Activated CD4-positive, alpha-beta T cell treated with anti-CD3 and anti-CD28 coated beads, Interleukin-2, amount 50 U/mL, for 48 hours (primary cell): ENCODE data around the gene TBC1D5.
A peak's percentile ranks its signal among the peaks of the same experiment; 100 is the strongest.
"Not testable (repeated sequence)": the region's sequence is repeated elsewhere in the genome, so short reads cannot be mapped to it uniquely, and the experiment has no call there.

Experiments
- DNase-seq, 2 experiments: peaks; one replicate each; pipeline ENCODE4 v3.0.0-alpha.2; 2020

Gene TBC1D5, protein sequence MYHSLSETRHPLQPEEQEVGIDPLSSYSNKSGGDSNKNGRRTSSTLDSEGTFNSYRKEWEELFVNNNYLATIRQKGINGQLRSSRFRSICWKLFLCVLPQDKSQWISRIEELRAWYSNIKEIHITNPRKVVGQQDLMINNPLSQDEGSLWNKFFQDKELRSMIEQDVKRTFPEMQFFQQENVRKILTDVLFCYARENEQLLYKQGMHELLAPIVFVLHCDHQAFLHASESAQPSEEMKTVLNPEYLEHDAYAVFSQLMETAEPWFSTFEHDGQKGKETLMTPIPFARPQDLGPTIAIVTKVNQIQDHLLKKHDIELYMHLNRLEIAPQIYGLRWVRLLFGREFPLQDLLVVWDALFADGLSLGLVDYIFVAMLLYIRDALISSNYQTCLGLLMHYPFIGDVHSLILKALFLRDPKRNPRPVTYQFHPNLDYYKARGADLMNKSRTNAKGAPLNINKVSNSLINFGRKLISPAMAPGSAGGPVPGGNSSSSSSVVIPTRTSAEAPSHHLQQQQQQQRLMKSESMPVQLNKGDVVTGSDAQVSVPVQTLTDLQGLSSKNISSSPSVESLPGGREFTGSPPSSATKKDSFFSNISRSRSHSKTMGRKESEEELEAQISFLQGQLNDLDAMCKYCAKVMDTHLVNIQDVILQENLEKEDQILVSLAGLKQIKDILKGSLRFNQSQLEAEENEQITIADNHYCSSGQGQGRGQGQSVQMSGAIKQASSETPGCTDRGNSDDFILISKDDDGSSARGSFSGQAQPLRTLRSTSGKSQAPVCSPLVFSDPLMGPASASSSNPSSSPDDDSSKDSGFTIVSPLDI

DNA sequence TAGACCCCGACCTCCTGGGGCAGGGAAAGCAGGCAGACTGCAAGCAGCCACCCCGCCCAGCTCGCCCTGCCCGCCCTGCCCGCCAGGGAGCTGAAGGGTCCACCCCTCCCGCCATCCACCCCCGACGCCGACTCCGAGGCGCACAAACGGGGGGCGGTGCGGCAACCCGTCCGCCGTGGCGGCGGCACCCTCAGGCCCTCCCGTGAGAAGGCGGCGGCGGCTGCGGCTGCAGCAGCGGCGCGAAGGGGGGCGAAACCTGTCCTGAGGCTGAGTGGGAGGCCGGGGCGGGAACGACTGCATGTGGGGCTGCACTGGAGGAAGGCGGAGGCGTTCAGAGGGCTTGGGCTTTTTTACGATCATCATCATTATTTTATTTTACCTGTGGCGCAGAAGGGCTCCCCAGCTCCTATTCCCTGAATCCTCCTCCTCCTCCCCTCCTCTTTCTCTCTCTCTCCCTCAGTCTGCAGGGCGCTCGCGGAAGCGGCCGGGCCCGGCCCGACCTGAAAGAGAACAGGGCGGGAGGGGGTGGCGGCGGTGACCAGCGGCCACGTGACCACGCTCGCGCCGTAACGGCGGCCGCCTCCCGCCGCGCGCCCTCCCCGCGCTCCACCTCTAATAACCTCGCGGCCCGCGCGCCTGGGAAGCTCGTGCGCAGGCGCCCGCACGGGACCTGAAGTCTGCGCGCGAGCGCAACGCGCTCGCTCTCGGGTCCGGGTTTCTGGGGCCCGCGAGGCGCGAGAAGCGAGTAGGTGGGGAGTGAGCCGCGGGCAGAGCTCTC, at the start of gene TBC1D5:
Gene TBC1D5, minus strand, starts transcription at position 530 of the 778 bp plus-strand sequence. CDS start 234,061 bp downstream, outside the sequence.
- DNase-seq: peak; percentile 91 to 94

DNA sequence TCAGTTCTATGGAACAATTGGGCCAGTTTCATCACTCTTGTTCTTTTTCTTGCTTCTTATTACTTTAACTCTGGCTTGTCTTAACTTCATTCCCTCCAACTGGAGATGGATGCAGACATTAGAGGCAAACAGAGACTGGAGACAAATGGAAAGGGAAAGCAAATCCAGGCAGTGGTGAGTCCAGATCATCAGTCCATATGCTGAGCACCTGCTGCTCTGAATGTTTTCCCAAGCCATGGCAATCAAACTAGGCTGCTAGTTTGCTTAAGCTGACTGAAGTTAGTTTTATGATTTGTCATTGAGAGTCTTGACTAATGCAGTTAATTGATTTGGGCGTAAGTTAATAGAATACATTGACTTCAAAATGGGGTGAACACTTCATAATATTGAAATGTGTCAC, 41.0 kb upstream of the TBC1D5 start:
- no peak for DNase-seq

DNA sequence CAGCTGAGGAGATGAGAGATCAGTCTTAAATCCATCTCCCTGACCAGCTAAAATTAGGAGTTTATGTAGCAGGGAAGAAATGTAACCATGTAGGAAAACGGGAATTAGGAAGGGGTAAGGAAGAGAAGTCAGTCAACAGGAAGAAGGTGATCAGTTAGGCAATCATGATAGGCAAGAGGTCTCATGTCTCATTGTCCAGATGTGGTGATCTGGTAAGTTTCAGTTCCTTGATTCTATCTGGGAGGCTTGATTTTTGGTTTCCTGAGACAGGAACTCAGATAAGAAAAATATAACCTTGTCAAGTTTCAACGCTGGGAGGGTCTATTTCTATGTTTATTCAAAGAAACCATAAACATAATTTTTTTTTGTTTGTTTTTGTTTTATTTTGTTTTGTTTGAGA, 40.3 kb upstream of the TBC1D5 start:
- DNase-seq: no peak

DNA sequence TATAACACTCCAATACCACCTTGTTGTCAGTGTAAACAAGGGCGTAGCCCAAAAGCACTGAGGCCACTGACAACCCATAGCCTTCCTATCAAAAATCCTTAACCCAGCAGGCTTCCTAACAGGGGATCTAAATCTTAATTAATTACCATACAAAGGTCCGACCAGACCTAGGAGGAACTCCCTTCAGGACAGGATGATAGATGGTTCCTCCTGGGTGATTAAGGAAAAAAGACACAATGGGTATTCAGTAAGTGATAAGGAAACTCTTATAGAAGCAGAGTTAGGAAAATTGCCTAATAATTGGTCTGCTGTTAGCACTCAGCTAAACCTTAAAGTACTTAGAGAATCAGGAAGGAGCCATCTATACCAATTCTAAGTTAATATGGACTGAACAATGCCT, 37.9 kb upstream of the TBC1D5 start:
- not testable (repeated sequence) for DNase-seq

DNA sequence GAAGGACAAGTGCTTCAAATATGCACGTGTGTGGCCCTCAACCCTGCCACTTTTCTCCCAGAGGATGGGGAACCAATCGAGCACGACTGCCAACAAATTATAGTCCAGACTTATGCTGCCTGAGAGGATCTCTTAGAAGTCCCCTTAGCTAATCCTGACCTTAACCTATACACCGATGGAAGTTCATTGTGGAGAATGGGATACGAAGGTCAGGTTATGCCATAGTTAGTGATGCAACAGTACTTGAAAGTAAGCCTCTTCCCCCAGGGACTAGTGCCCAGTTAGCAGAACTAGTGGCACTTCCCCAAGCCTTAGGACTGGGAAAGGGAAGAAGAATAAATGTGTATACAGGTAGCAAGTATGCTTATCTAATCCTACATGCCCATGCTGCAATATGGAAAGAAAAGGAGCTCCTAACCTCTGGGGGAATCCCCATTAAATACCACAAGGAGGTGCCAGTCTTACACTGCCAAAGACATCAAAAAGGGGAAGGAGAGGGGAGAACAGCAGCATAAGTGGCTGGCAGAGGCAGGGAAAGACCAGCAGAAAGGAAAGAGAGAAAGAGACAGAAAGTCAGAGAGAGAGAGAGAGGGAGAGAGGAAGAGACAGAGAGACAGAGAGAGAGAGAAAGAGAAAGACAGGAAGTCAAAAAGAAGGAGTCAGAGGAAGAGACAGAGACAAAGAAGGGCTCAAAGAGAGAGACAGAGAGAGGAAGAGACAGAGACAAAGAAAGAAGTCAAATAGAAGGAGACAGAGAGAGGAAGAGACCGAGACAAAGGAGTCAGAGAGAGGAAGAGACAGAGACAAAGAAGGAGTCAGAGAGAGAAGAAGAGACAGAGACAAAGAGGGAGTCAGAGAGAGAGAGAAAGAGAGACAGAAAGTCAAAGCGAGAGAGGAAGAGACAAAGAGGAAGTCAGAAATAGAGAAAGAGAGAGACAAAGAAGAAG, 37.1 kb upstream of the TBC1D5 start:
- DNase-seq: not testable (repeated sequence)

DNA sequence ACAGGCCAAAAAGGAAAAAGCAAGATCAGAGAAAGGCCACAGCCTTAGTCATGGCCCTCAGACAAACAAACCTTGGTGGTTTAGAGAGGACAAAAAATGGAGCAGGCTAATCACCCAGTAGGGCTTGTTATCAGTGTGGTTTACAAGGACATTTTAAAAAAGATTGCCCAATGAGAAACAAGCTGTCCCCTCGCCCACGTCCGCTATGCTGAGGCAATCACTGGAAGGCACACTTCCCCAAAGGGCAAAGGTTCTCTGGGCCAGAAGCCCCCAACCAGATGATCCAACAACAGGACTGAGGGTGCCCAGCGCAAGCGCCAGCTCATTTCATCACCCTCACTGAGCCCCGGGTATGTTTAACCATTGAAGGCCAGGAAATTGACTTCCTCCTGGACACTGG, 34.9 kb upstream of the TBC1D5 start:
- not testable (repeated sequence) for DNase-seq

DNA sequence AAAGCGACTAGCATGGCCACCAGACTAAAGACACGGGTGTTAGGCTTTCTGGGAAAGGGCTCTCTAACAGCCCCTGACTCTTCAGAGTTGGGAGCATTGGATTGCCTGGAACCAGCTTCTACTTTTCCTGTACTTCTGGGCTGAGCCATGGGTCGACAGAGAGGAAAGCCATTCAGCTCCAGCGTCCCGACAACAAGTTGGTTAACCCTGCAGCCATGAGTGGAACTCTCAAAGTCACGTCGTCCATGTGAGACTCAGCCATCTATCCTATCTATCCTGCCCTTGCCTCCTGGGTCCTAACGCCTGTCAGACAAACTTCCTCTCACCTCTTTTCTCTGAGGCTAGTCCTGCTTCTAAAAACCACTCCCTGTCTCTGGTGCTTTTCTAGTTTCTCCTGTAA, 32.6 kb upstream of the TBC1D5 start:
- peak; percentile 10 to 25 for DNase-seq

DNA sequence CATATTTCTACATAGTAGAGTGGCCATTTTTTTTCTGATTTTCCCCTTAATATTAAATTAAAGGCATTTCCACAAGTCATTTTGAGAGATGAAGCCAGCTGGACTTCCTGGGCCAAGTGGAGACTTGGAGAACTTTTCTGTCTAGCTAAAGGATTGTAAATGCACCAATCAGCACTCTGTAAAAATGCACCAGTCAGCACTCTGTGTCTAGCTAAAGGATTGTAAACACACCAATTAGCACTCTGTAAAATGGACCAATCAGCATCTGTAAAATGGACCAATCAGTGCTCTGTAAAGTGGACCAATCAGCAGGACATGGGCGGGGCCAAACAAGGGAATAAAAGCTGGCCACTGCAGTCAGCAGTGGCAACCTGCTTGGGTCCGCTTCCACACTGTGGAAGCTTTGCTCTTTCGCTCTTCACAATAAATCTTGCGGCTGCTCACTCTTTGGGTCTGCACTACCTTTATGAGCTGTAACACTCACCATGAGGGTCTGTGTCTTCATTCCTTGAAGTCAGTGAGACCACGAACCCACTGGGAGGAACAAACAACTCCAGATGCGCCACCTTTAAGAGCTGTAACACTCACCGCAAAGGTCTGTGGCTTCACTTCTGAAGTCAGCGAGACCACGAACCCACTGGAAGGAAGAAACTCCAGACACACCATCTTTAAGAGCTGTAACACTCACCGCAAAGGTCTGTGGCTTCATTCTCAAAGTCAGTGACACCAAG, 31.9 kb upstream of the TBC1D5 start:
- DNase-seq: peak; percentile 55 to 59

DNA sequence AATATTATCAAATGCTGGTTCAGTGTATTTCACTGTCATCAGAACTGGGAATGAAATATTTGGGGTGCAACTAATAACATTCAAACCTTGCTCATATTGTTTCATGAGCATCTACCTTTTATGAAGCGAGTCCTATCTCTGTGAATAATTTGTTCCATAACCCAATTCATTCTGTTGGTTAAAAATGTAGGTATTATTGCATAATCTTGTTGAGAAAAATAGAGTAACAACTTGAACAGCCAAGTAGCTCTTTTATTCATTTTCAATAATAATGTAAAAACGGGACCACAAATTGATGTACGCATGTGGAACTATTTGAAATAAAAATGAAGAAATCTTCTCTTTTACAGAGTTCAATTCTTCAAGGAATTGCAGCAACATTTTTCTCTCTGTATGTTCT, 30.1 kb upstream of the TBC1D5 start:
- DNase-seq: no peak

DNA sequence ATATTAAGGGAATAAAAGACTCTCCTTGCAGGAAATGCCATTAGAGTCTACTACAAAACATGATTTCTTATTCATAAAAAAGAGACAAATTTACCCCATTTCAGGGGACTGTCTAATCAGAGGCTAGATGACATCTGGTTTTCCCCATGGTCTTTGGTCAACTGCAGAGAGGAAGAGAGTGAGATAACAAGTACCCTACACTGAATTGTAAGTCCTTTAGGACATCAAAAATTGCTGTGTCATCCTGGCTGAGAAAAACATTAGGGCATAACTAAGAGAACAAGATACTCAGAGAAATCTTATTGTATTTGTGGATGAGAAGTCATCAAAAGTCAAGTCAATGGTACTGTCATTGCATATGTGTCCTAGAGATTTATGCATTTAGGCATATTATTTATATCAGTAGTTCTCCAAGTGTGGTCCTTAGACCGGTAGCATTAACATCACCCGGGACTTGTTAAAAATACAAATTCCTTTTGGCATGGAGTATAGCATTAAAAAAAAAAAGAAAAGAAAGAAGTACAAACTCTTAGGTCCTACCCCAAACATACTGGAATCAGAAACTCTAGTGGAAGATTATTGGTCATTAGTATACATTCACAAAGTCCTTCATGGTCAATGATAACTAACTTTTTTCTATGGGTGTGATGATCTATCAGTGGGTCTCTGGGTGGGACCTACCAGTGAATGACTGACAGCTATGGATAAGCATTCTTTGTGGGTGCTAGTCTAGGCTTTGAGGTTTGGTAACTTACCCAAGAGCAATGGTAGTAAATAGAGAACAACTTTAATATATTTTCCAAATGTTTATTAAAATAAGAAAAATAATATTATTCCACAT, 29.0 kb upstream of the TBC1D5 start:
- DNase-seq: no peak

DNA sequence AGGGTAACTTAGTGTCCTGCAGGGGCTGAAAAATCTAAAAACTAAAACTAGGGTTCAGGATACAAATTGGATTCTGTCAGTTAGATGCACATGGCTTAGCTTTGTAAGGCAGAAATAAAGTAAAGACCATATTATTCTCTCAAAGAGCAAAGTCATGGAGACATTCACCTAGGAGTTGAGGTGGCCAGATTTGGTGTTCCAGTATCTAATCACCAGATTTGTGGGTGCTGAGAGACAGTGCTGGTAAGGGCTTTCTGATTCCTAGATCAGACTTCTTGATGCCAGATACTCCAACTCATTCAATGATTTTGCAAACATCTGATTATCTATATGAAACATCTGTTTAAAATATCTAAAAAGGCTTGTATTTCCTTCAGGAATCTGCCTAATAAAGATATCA, 28.3 kb upstream of the TBC1D5 start:
- no peak for DNase-seq

DNA sequence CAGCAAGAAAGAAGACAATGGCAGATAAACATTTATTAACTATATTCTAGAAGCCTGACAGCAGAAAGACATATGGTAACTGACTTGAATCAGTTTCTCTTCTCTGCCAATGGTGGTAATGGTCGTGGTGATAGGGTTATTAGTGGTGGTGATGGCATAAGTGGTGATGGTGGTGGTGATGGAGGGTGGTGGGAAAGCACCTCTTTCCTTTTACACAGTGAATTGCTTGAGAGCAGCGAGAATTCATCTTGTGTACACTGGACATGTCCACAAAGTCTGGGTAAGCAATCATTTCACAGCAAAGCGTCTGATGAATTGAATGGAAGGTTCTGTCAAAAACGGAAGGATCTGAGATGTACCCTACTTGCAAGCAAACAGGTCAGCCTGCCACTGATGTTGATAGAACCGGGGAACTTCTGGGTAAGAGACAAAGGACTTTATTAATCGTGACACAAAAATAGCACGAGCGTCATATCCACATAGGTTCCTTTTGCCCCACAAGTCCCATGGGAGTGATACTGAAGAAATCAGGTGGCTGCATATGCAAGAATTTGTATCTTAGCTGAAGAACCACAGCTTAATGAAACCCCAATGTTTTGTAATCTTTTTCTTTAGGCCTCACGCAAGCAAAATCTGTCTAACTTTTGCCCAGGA, 23.5 kb upstream of the TBC1D5 start:
- no peak for DNase-seq

DNA sequence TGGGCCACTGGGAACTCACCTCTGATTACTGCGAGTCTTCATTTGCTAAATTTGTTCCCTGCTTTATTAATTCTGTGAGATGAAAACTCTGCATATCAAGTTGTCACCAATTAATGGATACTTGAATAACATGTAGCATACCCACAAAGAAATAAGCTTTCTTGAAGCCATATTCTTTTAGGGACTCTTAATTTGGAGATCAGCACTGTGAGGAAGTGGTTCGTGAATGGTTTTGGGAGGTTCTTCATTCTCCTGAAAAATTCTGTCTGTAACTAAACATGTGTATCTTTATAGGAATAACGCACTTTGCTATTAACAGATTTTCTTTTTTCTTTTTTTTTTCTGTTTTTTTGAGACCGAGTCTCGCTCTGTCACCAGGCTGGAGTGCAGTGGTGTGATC, 19.1 kb upstream of the TBC1D5 start:
- DNase-seq: no peak

DNA sequence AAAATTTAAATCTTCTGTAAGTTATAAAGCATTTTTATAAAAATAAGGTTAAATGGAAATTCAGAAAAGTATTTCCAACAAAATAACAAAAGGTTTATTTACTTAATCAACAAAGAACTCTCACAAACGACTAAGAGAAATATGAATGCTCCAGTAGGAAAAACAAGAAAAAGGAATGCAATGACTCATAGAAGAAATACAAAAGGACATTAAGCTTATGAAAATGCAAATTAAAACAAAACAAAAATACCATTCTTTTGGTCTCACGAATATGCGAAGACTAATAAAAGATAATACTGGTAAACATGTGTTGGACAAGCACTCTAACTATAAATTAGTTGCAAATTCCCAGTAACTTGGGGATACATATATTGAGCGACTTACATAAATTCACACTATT, 17.5 kb upstream of the TBC1D5 start:
- no peak for DNase-seq

DNA sequence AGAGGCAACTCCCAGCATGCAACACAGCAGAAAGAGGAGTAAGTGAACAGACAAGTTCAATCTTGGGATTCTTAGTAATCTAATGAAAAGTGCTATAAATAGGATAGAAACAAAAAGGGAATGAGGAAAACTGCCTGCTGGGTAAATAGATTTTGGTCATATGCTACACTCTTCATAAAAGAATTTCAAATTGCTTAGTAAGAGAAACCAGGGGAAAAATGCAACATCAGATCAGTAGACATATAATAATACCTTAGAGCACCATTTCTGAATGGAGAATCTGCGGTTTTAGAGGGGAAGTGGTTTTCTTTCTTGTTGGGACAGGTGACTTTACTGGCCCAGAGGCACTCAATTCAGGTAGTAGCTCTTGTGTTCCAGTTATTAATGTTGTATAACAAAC, 13.4 kb upstream of the TBC1D5 start:
- DNase-seq: no peak

DNA sequence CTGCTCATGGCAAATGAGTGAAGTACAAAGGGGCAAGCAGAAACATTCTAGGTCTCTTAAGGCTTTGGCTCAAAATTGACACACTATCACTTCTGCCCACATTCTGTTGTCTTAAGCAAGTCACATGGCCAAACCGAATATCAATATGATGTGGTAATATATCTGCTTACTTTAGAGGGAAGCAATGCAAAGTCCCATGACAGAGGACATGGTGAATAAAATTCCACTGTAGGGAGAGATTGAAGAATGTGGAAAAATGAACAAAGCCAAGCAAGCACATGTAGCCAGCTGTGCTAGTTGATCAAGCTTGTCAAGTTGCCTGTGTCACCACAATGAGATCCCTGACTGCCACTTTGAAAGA, 11.2 kb upstream of the TBC1D5 start:
- DNase-seq: no peak

DNA sequence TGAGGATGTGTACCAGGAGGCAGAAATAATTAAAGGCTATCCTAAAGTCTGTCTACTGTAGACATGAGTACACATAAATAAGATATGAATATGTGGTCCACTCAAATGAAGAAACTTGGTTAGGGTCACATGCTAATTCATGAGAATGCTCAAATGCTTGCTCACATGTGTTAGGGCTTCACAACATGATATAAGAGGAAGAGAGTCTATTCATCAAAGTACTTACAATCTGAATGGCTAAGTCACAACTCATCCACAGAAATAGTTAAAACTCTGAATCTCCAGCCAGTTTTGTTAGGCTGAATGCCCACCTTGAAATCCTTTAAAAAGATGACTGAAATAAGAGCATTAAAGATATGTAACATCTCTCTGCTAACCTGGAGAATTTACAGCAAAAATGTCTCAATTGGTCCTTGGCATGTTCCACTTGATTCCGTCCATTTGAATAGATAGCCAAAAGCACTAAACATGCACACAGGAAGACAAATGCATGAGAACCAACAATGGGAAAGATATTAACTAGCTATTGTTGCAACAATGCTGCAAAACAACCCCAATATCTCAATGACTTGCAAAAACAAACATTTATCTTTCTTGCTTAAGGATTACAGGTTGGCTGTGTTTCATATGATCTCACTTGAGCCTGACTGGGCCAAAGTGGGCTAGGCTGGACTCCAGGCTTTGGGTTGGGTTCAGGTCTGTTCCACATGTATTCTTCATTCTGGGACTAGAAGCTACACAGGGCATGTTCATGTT, 10.6 kb upstream of the TBC1D5 start:
- no peak for DNase-seq

DNA sequence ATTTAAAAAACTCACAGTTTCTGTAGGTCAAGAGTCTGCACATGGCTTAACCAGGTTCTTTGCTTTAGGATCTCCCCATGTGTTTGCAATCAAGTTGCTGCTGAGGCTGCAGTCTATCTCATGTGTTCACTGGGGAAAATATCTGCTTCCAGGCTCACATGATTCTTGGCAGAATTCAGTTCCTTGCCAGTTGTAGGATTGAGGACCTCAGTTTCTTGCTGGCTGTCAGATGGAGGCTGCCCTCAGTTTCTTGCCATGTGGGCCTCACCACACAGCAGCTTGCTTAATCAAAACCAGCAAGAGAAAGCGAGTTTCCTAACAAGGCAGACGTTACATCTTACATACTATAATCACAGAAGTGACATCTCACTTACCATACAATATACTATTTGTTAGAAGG, 10.0 kb upstream of the TBC1D5 start:
- DNase-seq: no peak

DNA sequence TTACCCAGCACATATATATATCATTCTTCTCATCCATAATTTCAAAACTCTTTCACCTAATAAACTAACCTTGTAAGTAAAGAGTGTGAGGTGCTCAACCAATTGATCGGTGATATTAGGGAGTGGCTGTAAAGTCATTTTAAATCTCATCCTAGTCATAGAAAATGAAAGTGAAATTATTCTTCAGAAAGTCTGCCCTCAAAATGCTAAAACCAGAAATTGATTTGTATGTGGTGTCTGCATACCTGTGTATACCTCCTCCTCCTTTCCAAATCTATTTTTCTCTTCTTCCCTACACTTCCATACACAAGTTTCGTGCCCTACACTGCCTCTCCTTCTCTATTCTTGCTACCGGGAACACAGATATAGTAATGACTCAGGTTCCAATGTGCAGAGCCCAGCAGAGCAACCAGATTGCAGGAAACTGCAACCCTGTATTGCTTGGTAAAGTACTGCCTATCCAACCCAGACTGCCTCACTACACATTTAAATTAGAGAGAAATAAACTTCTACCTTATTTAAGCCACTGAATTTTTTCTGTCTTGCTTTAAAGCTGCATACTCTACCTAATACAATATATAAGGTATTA, 7.4 kb upstream of the TBC1D5 start:
- no peak for DNase-seq
